Breast epithelium (tissue), 4 donors: ENCODE measurements around the gene KDM6B. TPM values are rescaled to one million over a fixed set of nuclear protein-coding genes. Genes with fewer than 3 reads are reported as not detected.

ENCODE experiments used
- DNase-seq, 2 donors: peaks; one replicate each; pipeline ENCODE4 v3.0.0-alpha.2; 2019; ENCODE audit warnings: low spot score in 2 of 2
- H3K27ac ChIP-seq, 2 donors: fragments of 200-600 bp; sonication (generic) in 1 of 2; one replicate each; pipeline ENCODE4 v1.5.1; 2016 to 2019; ENCODE audit warnings: mild to moderate bottlenecking in 1 of 2
- H3K27me3 ChIP-seq, 2 donors: fragments of 200-600 bp; sonication (generic) in 1 of 2; one replicate each; pipeline versions ENCODE4 v1.5.1 to v1.6.0; 2017 to 2019; ENCODE audit warnings: control low read depth in 1 of 2, mild to moderate bottlenecking in 1 of 2
- H3K36me3 ChIP-seq: fragments of 200-600 bp; one replicate; pipeline ENCODE4 v1.5.1; 2019
- H3K4me1 ChIP-seq, 2 donors: fragments of 200-600 bp; sonication (generic); one replicate each; pipeline ENCODE4 v1.5.1; 2016 to 2019; ENCODE audit warnings: control low read depth in 1 of 2
- H3K4me3 ChIP-seq, 3 donors: fragments of 200-600 bp; sonication (generic); 1 replicate in 2 of 3; 2 replicates in 1 of 3; pipeline ENCODE4 v1.5.1; 2016 to 2019; ENCODE audit warnings: mild to moderate bottlenecking in 3 of 3, moderate library complexity in 2 of 3
- H3K9me3 ChIP-seq, 2 donors: fragments of 200-600 bp; sonication (generic) in 1 of 2; one replicate each; pipeline ENCODE4 v1.5.1; 2016 to 2019; ENCODE audit warnings: control low read depth in 1 of 2
- CTCF ChIP-seq, 3 donors: fragments of 450-650 bp; IDR thresholded peaks; one replicate each; pipeline ENCODE4 v1.5.1; 2016 to 2017; ENCODE audit warnings: antibody characterized with exemption in 3 of 3, mild to moderate bottlenecking in 3 of 3, moderate library complexity in 3 of 3
- POLR2A ChIP-seq: fragments of 450-650 bp; IDR thresholded peaks from one replicate; pipeline ENCODE4 v1.6.1; 2016; ENCODE audit warnings: antibody characterized with exemption, mild to moderate bottlenecking, moderate library complexity
- POLR2AphosphoS5 ChIP-seq, 3 donors: sonication (generic); formaldehyde crosslinking; IDR thresholded peaks; one replicate each; pipeline ENCODE4 v1.6.1; 2017; ENCODE audit warnings: antibody characterized with exemption in 3 of 3
- intact Hi-C: fragments of 100-400 bp; cut with DNase I; formaldehyde crosslinking; loops from one replicate; pipeline ENCODE4 v1.15.1; 2023; ENCODE audit warnings: low total_unique reads
- total RNA-seq, 3 donors: library from RNA; depleted of rRNA; stranded (reverse); fragments of >200 nt; gene quantifications; one replicate each; pipeline ENCODE4 v1.1.0, GENCODE V29; 2016

KDM6B gene
- total RNA-seq, 3 donors from 2014 or later, result 6.4 to 89.7 (median 10.5) TPM

- intact Hi-C loops, result no loop called here
- peak in 1 of 2 donors; percentile 48 for DNase-seq
- Histone ChIP-seq H3K27me3 (no peaks in the 10 kb centered on the region), H3K36me3 (no peaks in the 10 kb centered on the region), H3K4me1 (peaks cover 6 to 7% of the 10 kb centered on the region in 2 donors), H3K27ac (no peak overlapping the region), H3K4me3 (no peak overlapping the region), H3K9me3 (no peaks in the 10 kb centered on the region)
- TF ChIP-seq CTCF (IDR thresholded peaks at IDR 0.05) (no peak), POLR2A (no peak), POLR2AphosphoS5 (IDR thresholded peaks at IDR 0.05) (no peak)
Observed at GRCh38 chr17:7846765-7847661, 13.0 kb downstream of the KDM6B start.

GRCh38 chr17:7848131-7848579 lies 14.1 kb downstream of the KDM6B start:
- Histone ChIP-seq H3K27ac (no peak overlapping the region), H3K4me3 (no peak overlapping the region), H3K36me3 (no peaks in the 10 kb centered on the region), H3K4me1 (peaks cover 6 to 10% of the 10 kb centered on the region in 2 donors), H3K9me3 (no peaks in the 10 kb centered on the region), H3K27me3 (no peaks in the 10 kb centered on the region)
- TF ChIP-seq POLR2AphosphoS5 (IDR thresholded peaks at IDR 0.05), result no peak
- TF ChIP-seq CTCF (IDR thresholded peaks at IDR 0.05), result no peak
- TF ChIP-seq POLR2A, result no peak
- no peak for DNase-seq
- intact Hi-C loops, result no loop called here

GRCh38 chr17:7848739-7849129 lies 14.7 kb downstream of the KDM6B start:
- Histone ChIP-seq H3K27ac (no peak overlapping the region), H3K4me3 (no peak overlapping the region), H3K4me1 (peaks cover 6 to 10% of the 10 kb centered on the region in 2 donors), H3K36me3 (no peaks in the 10 kb centered on the region), H3K27me3 (no peaks in the 10 kb centered on the region), H3K9me3 (no peaks in the 10 kb centered on the region)
- DNase-seq, result no peak
- TF ChIP-seq CTCF (IDR thresholded peaks at IDR 0.05) (no peak), POLR2AphosphoS5 (IDR thresholded peaks at IDR 0.05) (no peak), POLR2A (no peak)
- intact Hi-C loops, result no loop called here

- DNase-seq, result peak in 1 of 2 donors; percentile 47
- intact Hi-C loops, result no loop called here
- no peak overlapping the region for H3K4me3 ChIP-seq
- no peaks in the 10 kb centered on the region for H3K9me3 ChIP-seq
- no peak overlapping the region for H3K27ac ChIP-seq
- no peaks in the 10 kb centered on the region for H3K27me3 ChIP-seq
- no peak for TF ChIP-seq CTCF (IDR thresholded peaks at IDR 0.05)
- no peak for TF ChIP-seq POLR2A
- no peak for TF ChIP-seq POLR2AphosphoS5 (IDR thresholded peaks at IDR 0.05)
- no peaks in the 10 kb centered on the region for H3K36me3 ChIP-seq
- H3K4me1 ChIP-seq, result peaks cover 6 to 10% of the 10 kb centered on the region in 2 donors
Observed at GRCh38 chr17:7849130-7849750, 15.2 kb downstream of the KDM6B start.
